Activated T-helper 1 cell treated with anti-CD3 and anti-CD28 coated beads, Interleukin-12 subunit alpha, Interleukin-12 subunit beta, Interleukin-2, Interleukin-4 antibody, amounts not matched to agents 30 ng/mL and 10 ng/mL and 1 ng/mL, durations not matched to agents 14 hours and 24 hours and 36 hours (primary cell): ENCODE measurements around the gene TM9SF2. TPM values are rescaled to one million over a fixed set of nuclear protein-coding genes. Genes with fewer than 3 reads are reported as not detected.

Source experiments
- DNase-seq: peaks from one replicate; pipeline ENCODE4 v3.0.0; 2021; ENCODE audit warnings: low spot score
- H3K27ac Mint-ChIP-seq: one replicate; pipeline ENCODE4 v1.8.0; 2021; ENCODE audit warnings: mild to moderate bottlenecking, mixed read lengths
- H3K27me3 Mint-ChIP-seq: one replicate; pipeline ENCODE4 v1.8.0; 2022; ENCODE audit warnings: mild to moderate bottlenecking, moderate library complexity, mixed read lengths; ENCODE audit not compliant: insufficient read depth
- H3K36me3 Mint-ChIP-seq: one replicate; pipeline ENCODE4 v1.8.0; 2021; ENCODE audit warnings: low read depth, mixed read lengths
- H3K4me1 Mint-ChIP-seq: one replicate; pipeline ENCODE4 v1.8.0; 2021; ENCODE audit warnings: low read depth, mixed read lengths
- H3K4me3 Mint-ChIP-seq: one replicate; pipeline ENCODE4 v1.8.0; 2021; ENCODE audit warnings: mild to moderate bottlenecking, moderate library complexity, mixed read lengths
- H3K9me3 Mint-ChIP-seq: one replicate; pipeline ENCODE4 v1.8.0; 2021; ENCODE audit warnings: mixed read lengths
- intact Hi-C: fragments of 100-400 bp; cut with micrococcal nuclease; formaldehyde crosslinking; loops from one replicate; pipeline ENCODE4 v1.15.1; 2024
- total RNA-seq: library from RNA; stranded (reverse); gene quantifications from 2 replicates; pipeline ENCODE4 v1.2.3, GENCODE V29; 2022

The TM9SF2 gene
- total RNA-seq, 1 donor from 2014 or later = 59.1 TPM

DNA sequence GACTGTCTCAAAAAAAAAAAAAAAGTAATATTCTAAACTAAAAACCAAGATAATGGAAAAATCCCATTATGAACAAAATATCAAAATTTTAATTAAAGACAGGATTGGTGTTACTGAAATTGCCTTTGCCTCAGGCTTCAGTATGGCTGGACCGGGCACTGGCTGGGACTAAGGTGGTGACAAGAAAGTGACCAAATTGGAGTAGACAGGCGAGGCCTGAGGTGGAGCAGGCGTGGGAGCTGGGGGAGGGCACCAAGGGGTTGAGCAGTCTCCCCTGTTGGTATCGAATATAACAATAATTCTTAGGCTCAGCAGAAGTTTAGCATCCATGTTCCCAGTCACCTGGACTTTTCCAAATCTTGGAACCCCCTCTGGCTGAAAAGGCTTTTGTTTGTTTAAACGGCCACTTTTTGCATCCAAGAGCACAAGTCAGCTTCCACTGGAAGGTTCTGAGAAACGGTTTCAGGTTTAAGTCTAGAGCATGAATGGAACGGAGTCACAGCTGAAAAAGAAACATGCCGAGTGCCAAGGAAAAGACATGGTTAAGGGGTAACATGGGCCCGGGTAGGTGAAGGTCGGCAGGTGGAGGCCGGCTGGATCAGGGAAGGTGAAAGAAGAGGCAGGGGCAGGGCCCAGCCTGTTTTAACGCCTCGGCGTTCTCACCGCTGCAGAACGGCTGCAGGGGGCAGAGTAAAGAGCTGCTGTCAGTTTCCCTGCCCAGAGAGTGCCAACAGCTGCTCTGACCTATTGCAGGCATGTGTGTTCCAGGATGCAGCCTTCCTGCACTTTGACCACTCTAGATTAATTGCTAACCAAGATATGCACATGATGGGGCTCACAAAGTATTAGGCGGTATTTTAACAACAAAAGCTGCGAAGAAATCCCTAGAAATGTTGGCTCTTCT, 104.4 kb downstream of the TM9SF2 start:
- intact Hi-C loops = loop anchor here (1.0 to 10.0 kb wide), 14 partner anchors 53 to 1069 kb away; partner anchors contain the start of genes GPR18, GPR183, TM9SF2 and TMTC4
- Mint-ChIP-seq H3K9me3 (no peaks in the 10 kb centered on the region), H3K27me3 (peaks cover 7% of the 10 kb centered on the region), H3K27ac (peak overlapping the region; percentile 81), H3K4me3 (peak overlapping the region; percentile 89), H3K4me1 (peaks cover 32% of the 10 kb centered on the region), H3K36me3 (peaks cover 1% of the 10 kb centered on the region)
- DNase-seq = peak; percentile 31

GRCh38 chr13:99606324-99607066, 105.2 kb downstream of the TM9SF2 start, which contains the start of gene CLYBL:
Gene CLYBL, plus strand, starts transcription at chr13:99606690.
- DNase-seq = peak; percentile 82
- Mint-ChIP-seq H3K27ac (peak within 1 kb of the TSS; percentile 81), H3K27me3 (peaks cover 4% of the 10 kb centered on the region), H3K9me3 (no peaks in the 10 kb centered on the region), H3K4me3 (peak within 1 kb of the TSS; percentile 89), H3K4me1 (peaks cover 29% of the 10 kb centered on the region), H3K36me3 (peaks cover 1% of the 10 kb centered on the region)
- intact Hi-C loops = loop anchor here (1.0 to 10.0 kb wide), 14 partner anchors 52 to 1068 kb away; partner anchors contain the start of genes GPR18, GPR183, TM9SF2 and TMTC4

- Mint-ChIP-seq H3K36me3 (peaks cover 1% of the 10 kb centered on the region), H3K4me1 (peaks cover 15% of the 10 kb centered on the region), H3K27ac (no peak overlapping the region), H3K9me3 (no peaks in the 10 kb centered on the region), H3K27me3 (peaks cover 4% of the 10 kb centered on the region), H3K4me3 (peak overlapping the region; percentile 31)
- intact Hi-C loops = loop anchor here (5.0 to 10.0 kb wide), 3 partner anchors 226 to 521 kb away; partner anchors contain the start of gene GPR183
- DNase-seq = no peak
These were observed 107.1 kb downstream of the TM9SF2 start for GRCh38 chr13:99608345-99608744.

DNA sequence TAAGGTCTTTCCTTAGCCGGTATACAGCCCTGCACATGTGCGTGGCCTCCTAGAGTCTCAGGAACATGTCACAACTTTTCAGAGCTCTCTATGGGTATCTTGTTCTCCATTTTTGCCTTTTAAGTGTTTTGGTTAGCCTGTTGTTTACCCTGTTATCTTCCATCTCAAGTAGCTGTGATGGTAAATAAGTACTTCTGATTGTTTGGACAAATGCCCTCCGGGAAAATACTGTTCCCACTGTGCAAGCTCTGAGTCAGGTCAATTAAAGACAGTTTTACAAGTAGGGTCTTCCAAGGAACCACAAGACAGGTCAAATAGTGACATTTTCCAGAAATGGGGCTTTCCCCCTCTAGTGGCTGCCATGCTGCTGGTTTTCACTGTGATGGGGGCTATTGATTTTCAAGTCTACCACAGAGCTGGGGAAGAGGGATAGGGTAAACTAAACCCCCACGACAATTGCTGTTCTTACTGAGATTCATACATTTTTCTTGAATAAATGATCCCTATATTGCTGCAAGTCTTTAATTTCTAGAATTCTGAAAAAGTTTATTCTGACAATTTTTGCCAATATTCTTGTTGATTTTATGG, 109.5 kb downstream of the TM9SF2 start:
- no peak overlapping the region for H3K4me3 Mint-ChIP-seq
- peaks cover 1% of the 10 kb centered on the region for H3K36me3 Mint-ChIP-seq
- no peak overlapping the region for H3K27ac Mint-ChIP-seq
- no peaks in the 10 kb centered on the region for H3K9me3 Mint-ChIP-seq
- H3K27me3 Mint-ChIP-seq = no peaks in the 10 kb centered on the region
- H3K4me1 Mint-ChIP-seq = peaks cover 10% of the 10 kb centered on the region
- intact Hi-C loops = loop anchor here (5.0 kb wide), 1 partner anchor 83 kb away; no protein-coding TSS in a partner anchor
- no peak for DNase-seq

Other genes with a start within 250 kb of the TM9SF2 start
- gene GPR18, start 243.1 kb upstream of the TM9SF2 start, total RNA-seq = 12.0 and 15.9 TPM in 2 replicates
- gene GPR183, start 194.1 kb upstream of the TM9SF2 start, total RNA-seq = 22.6 and 23.6 TPM in 2 replicates
- gene CLYBL, start 105.2 kb downstream of the TM9SF2 start, total RNA-seq = 1.8 and 2.1 TPM in 2 replicates